Lower leg skin (tissue), 3 donors: ENCODE measurements around the gene RNF128.

Experiments
- CTCF ChIP-seq, 3 donors: fragments of 450-650 bp; IDR thresholded peaks; one replicate each; pipeline ENCODE4 v1.5.1; 2016; ENCODE audit warnings: antibody characterized with exemption in 3 of 3, mild to moderate bottlenecking in 3 of 3, moderate library complexity in 2 of 3
- POLR2A ChIP-seq, 2 donors: fragments of 450-650 bp; IDR thresholded peaks; one replicate each; pipeline ENCODE4 v1.6.1; 2016 to 2017; ENCODE audit warnings: antibody characterized with exemption in 2 of 2, mild to moderate bottlenecking in 1 of 2, moderate library complexity in 1 of 2

- TF ChIP-seq CTCF (IDR thresholded peaks at IDR 0.05) (no peak), POLR2A (IDR thresholded peaks at IDR 0.05) (no peak)
These were observed 42.3 kb upstream of the RNF128 start for GRCh38 chrX:106684207-106684606.
